ENCODE measurements around the gene LCAT. TPM values are rescaled to one million over a fixed set of nuclear protein-coding genes. Genes with fewer than 3 reads are reported as not detected.

Gene LCAT
- total RNA-seq, 2 experiments from 2014 or later = 10.1 to 10.7 TPM

DNA sequence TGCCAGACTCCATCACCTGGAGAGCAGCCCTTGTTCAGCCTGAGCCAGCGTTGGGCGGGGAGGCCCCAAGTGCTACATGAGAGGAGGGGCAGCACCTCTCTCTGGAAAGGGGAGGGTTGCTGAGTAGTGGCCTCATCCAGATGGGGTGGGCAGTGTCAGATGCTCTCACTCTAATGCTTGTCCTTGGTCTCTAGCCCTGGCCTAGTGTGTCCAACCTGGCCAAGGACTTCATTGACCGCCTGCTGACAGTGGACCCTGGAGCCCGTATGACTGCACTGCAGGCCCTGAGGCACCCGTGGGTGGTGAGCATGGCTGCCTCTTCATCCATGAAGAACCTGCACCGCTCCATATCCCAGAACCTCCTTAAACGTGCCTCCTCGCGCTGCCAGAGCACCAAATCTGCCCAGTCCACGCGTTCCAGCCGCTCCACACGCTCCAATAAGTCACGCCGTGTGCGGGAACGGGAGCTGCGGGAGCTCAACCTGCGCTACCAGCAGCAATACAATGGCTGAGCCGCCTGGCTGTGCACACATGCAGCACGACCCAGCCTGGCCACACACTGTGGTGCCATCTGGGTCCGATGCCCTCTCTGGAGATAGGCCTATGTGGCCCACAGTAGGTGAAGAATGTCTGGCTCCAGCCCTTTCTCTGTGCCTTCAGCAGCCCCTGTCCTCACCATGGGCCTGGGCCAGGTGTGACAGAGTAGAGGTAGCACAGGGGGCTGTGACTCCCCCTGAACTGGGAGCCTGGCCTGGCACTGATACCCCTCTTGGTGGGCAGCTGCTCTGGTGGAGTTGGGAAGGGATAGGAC lies 16.6 kb downstream of the LCAT start:
- no peaks in the 10 kb centered on the region for H3K9me3 Mint-ChIP-seq
- CTCF ChIA-PET = interaction anchor here (2.6 to 5.4 kb wide), 2 partner anchors 44 to 112 kb away, joined by 20 to 62 read pairs; partner anchors contain the start of gene NRN1L
- H3K4me3 Mint-ChIP-seq = no peak overlapping the region
- DNase-seq = no peak
- intact Hi-C loops (cut with micrococcal nuclease) = loop anchor here (5.0 kb wide), 1 partner anchor 405 kb away; no protein-coding TSS in a partner anchor
- POLR2A ChIA-PET = interaction anchor here (1.1 kb wide), 1 partner anchor 43 kb away, joined by 3 read pairs; no protein-coding TSS in a partner anchor
- H3K27ac Mint-ChIP-seq = no peak overlapping the region
- H3K36me3 Mint-ChIP-seq = peaks cover 7% of the 10 kb centered on the region
- H3K4me1 Mint-ChIP-seq (ENCODE audit: low read depth) = peaks cover 5% of the 10 kb centered on the region
- H3K27me3 Mint-ChIP-seq = no peaks in the 10 kb centered on the region

DNA sequence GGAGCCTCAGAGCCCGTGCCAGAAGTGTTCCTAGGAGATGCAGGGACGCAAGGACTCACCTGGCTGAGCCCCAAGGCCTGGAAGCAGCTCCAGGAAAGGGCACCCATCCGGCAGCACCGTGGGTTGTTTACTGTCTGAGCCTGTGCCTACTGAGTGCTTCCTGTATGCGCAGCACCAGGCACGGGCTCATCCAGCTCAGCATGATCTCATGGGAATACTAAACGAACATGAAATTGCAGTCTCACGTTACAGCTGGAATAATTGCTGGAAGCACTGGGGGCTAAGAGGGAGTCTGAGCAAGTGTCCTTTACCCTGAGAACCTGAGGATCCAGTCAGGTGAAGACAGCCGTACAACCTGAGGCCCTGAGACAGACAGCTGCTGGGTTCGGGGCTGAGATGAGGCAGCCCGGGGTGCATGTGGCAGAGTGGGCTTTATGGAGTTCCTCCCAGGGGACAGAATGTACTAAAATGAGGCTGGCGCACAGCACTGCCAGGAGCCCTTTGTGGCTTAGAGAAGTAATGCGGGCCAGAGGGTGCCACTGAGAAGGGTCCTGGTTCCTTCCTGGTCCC lies 17.7 kb downstream of the LCAT start:
- Mint-ChIP-seq H3K4me3 (no peak overlapping the region), H3K27me3 (no peaks in the 10 kb centered on the region), H3K9me3 (no peaks in the 10 kb centered on the region), H3K4me1 (ENCODE audit: low read depth) (peaks cover 12% of the 10 kb centered on the region), H3K27ac (peak overlapping the region; percentile 58), H3K36me3 (peaks cover 6% of the 10 kb centered on the region)
- DNase-seq = no peak
- intact Hi-C loops (cut with micrococcal nuclease) = loop anchor here (5.0 kb wide), 1 partner anchor 404 kb away; no protein-coding TSS in a partner anchor
- POLR2A ChIA-PET = no interaction called here
- CTCF ChIA-PET = interaction anchor here (1.0 to 5.4 kb wide), 4 partner anchors 43 to 115 kb away, joined by 4 to 62 read pairs (median 8); partner anchors contain the start of gene NRN1L

DNA sequence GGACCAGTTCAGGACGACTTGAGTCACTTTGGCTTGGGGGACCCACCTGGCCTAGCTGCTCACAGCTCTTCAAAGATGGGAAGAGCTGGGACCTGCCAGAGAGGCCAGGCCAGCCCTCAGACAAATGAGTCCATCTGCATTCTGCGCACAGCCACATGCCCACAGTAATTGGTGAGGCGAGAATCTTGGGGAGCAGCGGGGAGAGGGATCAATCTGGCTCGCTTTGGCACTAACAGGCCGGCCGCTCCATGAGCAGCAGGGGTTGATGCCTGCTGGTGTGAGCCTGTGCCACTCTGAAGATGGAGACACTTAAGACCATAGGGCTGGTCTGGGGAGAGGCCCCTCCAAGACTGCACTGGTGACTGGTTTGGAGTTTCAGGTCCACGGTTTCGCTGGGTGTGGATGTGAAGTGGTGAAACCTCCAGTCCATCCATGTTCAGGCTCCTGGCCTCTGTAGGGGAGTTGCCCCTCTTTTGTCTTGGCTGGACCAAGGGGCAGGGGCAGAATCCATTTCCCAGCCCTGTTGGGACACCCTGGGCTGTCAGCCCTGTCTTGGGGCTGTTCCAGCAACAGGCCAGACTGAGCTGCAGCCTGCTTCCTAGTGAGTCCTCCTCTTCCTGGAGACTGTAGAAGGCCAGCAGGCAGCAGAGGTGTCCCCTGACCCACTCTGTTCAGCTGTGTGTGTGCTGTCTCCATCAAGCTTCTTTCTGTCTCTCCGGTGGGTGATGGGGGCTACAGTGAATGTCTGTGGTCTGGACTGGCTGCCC lies 19.6 kb downstream of the LCAT start:
- no peak for DNase-seq
- Mint-ChIP-seq H3K9me3 (no peaks in the 10 kb centered on the region), H3K4me3 (no peak overlapping the region), H3K36me3 (peaks cover 2% of the 10 kb centered on the region), H3K27ac (no peak overlapping the region), H3K27me3 (no peaks in the 10 kb centered on the region), H3K4me1 (ENCODE audit: low read depth) (peaks cover 12% of the 10 kb centered on the region)
- ChIA-PET POLR2A (interaction anchor here (0.5 to 0.9 kb wide), 3 partner anchors 11 to 393 kb away, joined by 3 read pairs; no protein-coding TSS in a partner anchor), CTCF (interaction anchor here (0.8 to 5.4 kb wide), 6 partner anchors 18 to 403 kb away, joined by 3 to 62 read pairs (median 5); partner anchors contain the start of gene NRN1L)
- intact Hi-C loops (cut with micrococcal nuclease) = no loop called here

DNA sequence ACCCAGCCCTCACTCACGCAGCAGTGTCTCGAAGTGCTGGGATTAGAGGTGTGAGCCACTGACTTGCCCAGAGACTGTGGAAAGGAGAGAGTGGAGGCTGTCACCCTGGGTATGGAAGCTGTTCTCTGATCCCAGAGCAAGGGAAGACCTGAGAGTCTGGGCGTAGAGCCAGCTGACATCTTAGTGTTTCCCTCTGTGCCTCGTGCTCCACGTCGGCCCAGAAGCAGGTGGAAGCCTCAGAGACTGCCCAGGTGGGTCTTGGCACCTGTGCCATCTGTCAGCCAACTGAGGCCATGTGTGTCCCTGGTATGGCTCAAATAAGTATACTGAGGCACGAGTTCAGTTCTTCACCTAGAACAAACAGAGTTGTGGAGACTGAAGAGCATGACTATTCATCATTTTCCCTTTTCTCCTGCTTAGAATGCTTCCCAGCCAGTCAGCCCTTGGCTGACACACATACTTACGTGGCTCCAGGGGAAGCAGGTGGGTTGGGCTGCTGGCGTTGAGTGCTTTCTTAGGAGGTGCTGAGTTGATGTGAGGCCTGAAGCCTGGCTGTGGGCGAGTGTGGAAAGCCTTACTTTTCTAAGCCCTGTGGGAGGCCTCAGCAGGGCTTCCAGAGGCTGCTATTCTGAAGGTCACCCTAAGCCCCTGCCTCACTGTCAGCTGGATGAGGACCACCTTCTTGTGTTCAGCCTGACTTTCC lies 20.4 kb downstream of the LCAT start:
- intact Hi-C loops (cut with micrococcal nuclease) = no loop called here
- H3K27ac Mint-ChIP-seq = no peak overlapping the region
- peaks cover 12% of the 10 kb centered on the region for H3K4me1 Mint-ChIP-seq (ENCODE audit: low read depth)
- H3K9me3 Mint-ChIP-seq = no peaks in the 10 kb centered on the region
- H3K27me3 Mint-ChIP-seq = no peaks in the 10 kb centered on the region
- peaks cover 2% of the 10 kb centered on the region for H3K36me3 Mint-ChIP-seq
- CTCF ChIA-PET = interaction anchor here (2.2 to 6.0 kb wide), 2 partner anchors 40 to 107 kb away, joined by 6 to 41 read pairs; partner anchors contain the start of gene NRN1L
- DNase-seq = no peak
- no peak overlapping the region for H3K4me3 Mint-ChIP-seq
- POLR2A ChIA-PET = interaction anchor here (0.5 kb wide), 1 partner anchor 393 kb away, joined by 3 read pairs; no protein-coding TSS in a partner anchor

DNA sequence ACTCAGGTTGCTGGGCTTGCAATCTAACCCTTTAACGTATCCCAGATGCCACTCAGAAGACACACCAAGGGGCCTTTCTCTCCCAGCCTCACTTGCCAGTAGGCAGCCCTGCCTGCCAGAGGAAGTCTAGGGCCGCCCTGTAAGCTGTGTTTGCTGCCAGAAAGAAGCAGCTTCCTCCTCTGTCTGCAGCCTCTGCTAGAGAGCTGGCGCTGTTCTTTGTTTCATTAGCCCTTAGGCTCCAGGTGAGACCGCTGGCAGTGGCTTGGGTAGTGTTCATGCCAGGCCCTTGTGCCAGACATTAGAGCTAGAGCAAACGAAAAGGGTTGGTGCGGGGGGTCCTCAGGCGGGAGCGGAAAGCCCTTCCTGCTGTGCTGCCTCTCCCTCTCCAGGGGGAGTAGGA lies 21.2 kb downstream of the LCAT start:
- ChIA-PET POLR2A (no interaction called here), CTCF (interaction anchor here (1.0 to 6.0 kb wide), 3 partner anchors 37 to 106 kb away, joined by 3 to 41 read pairs (median 6); partner anchors contain the start of gene NRN1L)
- Mint-ChIP-seq H3K27me3 (no peaks in the 10 kb centered on the region), H3K9me3 (no peaks in the 10 kb centered on the region), H3K27ac (peak overlapping the region; percentile 85), H3K4me3 (no peak overlapping the region), H3K36me3 (no peaks in the 10 kb centered on the region), H3K4me1 (ENCODE audit: low read depth) (peaks cover 20% of the 10 kb centered on the region)
- intact Hi-C loops (cut with micrococcal nuclease) = no loop called here
- DNase-seq = no peak

DNA sequence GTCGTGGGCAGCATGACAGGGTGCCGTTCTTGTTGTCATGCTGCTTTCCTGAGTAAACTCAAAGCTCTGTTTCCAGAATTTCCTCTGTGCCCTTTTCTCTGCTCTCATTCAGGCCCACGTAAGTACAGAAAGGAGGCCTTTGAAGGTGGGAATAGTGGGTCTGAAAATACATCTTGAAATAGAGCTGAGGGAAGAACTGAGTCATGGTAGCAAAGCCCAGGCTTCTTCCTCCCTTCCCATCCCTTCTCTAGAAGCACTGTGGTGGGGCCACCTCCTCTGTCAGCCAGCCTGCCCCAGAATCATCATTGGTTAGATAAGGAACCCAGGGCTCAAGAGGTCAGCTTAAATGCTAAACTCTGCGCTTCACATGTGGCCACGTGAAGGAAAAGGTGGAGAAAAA lies 21.7 kb downstream of the LCAT start:
- ChIA-PET CTCF (interaction anchor here (1.0 to 6.0 kb wide), 3 partner anchors 36 to 105 kb away, joined by 3 to 41 read pairs (median 6); partner anchors contain the start of gene NRN1L), POLR2A (no interaction called here)
- DNase-seq = no peak
- H3K4me3 Mint-ChIP-seq = no peak overlapping the region
- intact Hi-C loops (cut with micrococcal nuclease) = no loop called here
- H3K4me1 Mint-ChIP-seq (ENCODE audit: low read depth) = peaks cover 25% of the 10 kb centered on the region
- peak overlapping the region; percentile 85 for H3K27ac Mint-ChIP-seq
- H3K36me3 Mint-ChIP-seq = no peaks in the 10 kb centered on the region
- H3K9me3 Mint-ChIP-seq = no peaks in the 10 kb centered on the region
- H3K27me3 Mint-ChIP-seq = no peaks in the 10 kb centered on the region

DNA sequence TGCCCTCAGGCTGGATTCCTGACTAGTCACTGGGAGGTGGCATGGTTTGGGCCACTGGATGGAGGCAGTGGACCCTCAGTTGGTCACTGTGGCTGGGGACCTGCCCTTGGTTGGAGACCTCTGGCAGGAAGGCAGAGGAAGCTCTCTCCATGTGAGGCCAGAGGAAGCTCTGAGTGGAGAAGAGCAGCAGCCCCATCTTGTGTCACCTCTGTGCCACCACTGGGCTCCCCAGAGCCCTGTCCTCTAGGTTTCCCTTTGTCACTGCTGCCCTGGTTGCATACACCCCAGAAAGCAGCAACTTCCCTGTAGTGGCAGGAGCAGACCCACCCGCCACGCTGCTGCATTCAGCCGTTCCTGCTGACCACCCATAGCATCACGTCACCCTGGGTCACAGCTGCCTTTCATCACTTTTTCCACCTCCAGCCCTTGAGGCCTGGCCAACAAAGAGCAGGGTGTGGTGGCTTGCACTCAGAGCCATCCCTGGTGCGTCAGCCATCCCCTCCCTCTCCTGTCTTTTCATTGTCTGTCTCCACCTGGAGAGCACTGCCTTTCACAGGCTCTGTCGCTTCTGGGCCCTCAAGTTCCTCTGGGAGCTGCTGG lies 24.2 kb downstream of the LCAT start:
- DNase-seq = no peak
- CTCF ChIA-PET = interaction anchor here (1.1 to 6.0 kb wide), 3 partner anchors 36 to 104 kb away, joined by 3 to 41 read pairs (median 25); partner anchors contain the start of gene NRN1L
- POLR2A ChIA-PET = no interaction called here

DNA sequence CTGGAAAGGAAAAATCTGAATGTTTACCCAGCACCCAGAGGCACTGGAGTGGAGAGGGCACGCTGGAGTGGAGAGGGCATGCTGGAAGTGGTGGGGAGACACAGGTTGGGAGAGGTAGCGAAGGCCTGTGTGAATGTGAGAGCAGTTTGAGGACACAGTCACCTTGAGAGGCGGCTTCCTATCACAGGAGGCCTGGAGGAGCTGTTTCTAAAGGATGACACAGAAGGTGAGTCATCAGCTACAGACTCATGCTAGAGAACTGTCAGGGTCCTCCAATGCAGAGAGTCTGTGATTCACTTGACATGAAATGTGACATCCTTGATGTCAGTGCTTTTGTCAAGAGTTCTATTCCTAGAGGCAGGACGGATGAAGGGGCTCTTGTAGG lies 26.1 kb downstream of the LCAT start:
- no peaks in the 10 kb centered on the region for H3K36me3 Mint-ChIP-seq
- H3K4me3 Mint-ChIP-seq = no peak overlapping the region
- peak overlapping the region; percentile 77 for H3K27ac Mint-ChIP-seq
- DNase-seq = peak; percentile 75
- CTCF ChIA-PET = interaction anchor here (0.7 to 6.0 kb wide), 7 partner anchors 11 to 157 kb away, joined by 3 to 41 read pairs (median 3); partner anchors contain the start of genes NRN1L, RANBP10 and TSNAXIP1
- POLR2A ChIA-PET = no interaction called here
- H3K27me3 Mint-ChIP-seq = no peaks in the 10 kb centered on the region
- H3K9me3 Mint-ChIP-seq = no peaks in the 10 kb centered on the region
- intact Hi-C loops (cut with micrococcal nuclease) = loop anchor here (1.0 to 2.0 kb wide), 3 partner anchors 17 to 43 kb away; partner anchors contain the start of gene PSKH1
- peaks cover 31% of the 10 kb centered on the region for H3K4me1 Mint-ChIP-seq (ENCODE audit: low read depth)

More for the DNA sequence above, 24.2 kb downstream of the LCAT start:
- intact Hi-C loops (cut with micrococcal nuclease) = loop anchor here (2.0 kb wide), 1 partner anchor 45 kb away; no protein-coding TSS in a partner anchor
- no peak overlapping the region for H3K4me3 Mint-ChIP-seq
- no peaks in the 10 kb centered on the region for H3K27me3 Mint-ChIP-seq
- H3K27ac Mint-ChIP-seq = no peak overlapping the region
- no peaks in the 10 kb centered on the region for H3K36me3 Mint-ChIP-seq
- H3K9me3 Mint-ChIP-seq = no peaks in the 10 kb centered on the region
- peaks cover 31% of the 10 kb centered on the region for H3K4me1 Mint-ChIP-seq (ENCODE audit: low read depth)

DNA sequence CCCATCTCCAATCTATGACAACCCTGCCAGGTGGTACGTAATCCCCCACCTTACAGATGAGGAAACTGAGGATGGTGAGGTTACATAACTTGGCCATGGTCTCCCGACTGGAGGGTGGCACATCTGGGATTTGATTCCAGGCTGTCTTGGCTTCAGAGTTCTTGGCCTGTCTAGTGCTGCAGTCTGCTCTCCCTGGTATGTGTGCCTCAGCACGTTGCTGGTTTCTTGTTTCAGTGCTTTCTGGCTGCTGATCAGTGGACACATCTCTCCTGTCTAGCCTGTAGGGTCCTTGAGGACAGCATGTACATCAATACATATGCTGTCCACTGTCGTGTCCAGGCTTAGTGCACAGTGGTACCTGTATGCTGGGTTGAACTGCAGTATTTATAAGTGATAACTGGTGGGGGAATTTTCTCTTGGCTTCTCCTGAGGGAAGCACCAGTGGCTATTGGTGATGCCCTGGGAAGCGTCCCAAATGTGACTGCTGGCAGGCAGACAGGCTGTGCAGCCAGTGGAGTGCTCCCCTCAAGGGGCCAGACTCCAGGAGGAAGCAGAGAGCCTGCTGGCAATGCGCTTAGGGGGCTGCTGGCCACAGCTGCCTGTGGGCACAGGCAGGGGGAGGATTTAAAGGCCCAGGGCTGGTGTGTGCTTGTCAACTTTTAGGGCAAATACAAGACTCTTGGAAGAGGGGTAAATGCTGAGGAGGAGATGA lies 26.6 kb downstream of the LCAT start:
- ChIA-PET POLR2A (no interaction called here), CTCF (interaction anchor here (0.7 to 6.0 kb wide), 4 partner anchors 11 to 101 kb away, joined by 3 to 41 read pairs (median 15); partner anchors contain the start of gene NRN1L)
- intact Hi-C loops (cut with micrococcal nuclease) = no loop called here
- Mint-ChIP-seq H3K27ac (peak overlapping the region; percentile 77), H3K9me3 (no peaks in the 10 kb centered on the region), H3K4me3 (no peak overlapping the region), H3K36me3 (no peaks in the 10 kb centered on the region), H3K4me1 (ENCODE audit: low read depth) (peaks cover 29% of the 10 kb centered on the region), H3K27me3 (no peaks in the 10 kb centered on the region)
- DNase-seq = no peak
